H9 (cell line): ENCODE data around the gene GET4. TPM values are rescaled to one million over a fixed set of nuclear protein-coding genes. Genes with fewer than 3 reads are reported as not detected.
A peak's percentile ranks its signal among the peaks of the same experiment; 100 is the strongest.

Experiments
- DNase-seq: peaks from one replicate; pipeline ENCODE4 v3.0.0-alpha.2; 2017
- H2AFZ ChIP-seq: one replicate; pipeline ENCODE4 v1.6.1; 2013; ENCODE audit warnings: mild to moderate bottlenecking, low read length, control low read depth, moderate library complexity
- H2AK5ac ChIP-seq: 2 replicates; pipeline ENCODE4 v1.6.1; 2013; ENCODE audit warnings: low read length, control low read depth, mixed read lengths; ENCODE audit not compliant: insufficient read length
- H2BK120ac ChIP-seq: one replicate; pipeline ENCODE4 v1.6.1; 2013; ENCODE audit warnings: low read depth, mild to moderate bottlenecking, low read length, control low read depth, inconsistent platforms; ENCODE audit not compliant: poor library complexity, severe bottlenecking
- H2BK12ac ChIP-seq: 2 replicates; pipeline ENCODE4 v1.6.1; 2013; ENCODE audit warnings: low read length, control low read depth, mixed read lengths, low read depth; ENCODE audit not compliant: insufficient read length
- H2BK15ac ChIP-seq: 2 replicates; pipeline ENCODE4 v1.6.1; 2013; ENCODE audit warnings: low read depth, low read length, control low read depth
- H2BK20ac ChIP-seq: one replicate; pipeline ENCODE4 v1.6.1; 2013; ENCODE audit warnings: low read depth, mild to moderate bottlenecking, low read length, control low read depth, inconsistent platforms; ENCODE audit not compliant: poor library complexity, severe bottlenecking
- H2BK5ac ChIP-seq: 2 replicates; pipeline ENCODE4 v1.6.1; 2013; ENCODE audit warnings: low read length, control low read depth, mixed read lengths; ENCODE audit not compliant: insufficient read length
- H3K14ac ChIP-seq: 2 replicates; pipeline ENCODE4 v1.6.1; 2013; ENCODE audit warnings: low read length, control low read depth; ENCODE audit not compliant: insufficient read depth
- H3K18ac ChIP-seq: 2 replicates; pipeline ENCODE4 v1.6.1; 2013; ENCODE audit warnings: low read depth, mild to moderate bottlenecking, mixed read lengths, low read length, control low read depth; ENCODE audit not compliant: insufficient read length
- H3K23ac ChIP-seq: 2 replicates; pipeline ENCODE4 v1.6.1; 2013; ENCODE audit warnings: low read length, control low read depth, mixed read lengths, low read depth; ENCODE audit not compliant: insufficient read length
- H3K23me2 ChIP-seq: 2 replicates; pipeline ENCODE4 v1.6.1; 2013; ENCODE audit warnings: low read depth, mild to moderate bottlenecking, mixed read lengths, low read length, control low read depth; ENCODE audit not compliant: insufficient read length, poor library complexity, severe bottlenecking
- H3K27ac ChIP-seq: 2 replicates; pipeline ENCODE4 v1.5.1; 2013; ENCODE audit warnings: low read length, control low read depth, mixed read lengths, low read depth; ENCODE audit not compliant: insufficient read length
- H3K27me3 ChIP-seq: 2 replicates; pipeline ENCODE4 v1.6.1; 2013; ENCODE audit warnings: low read length, control low read depth, inconsistent platforms; ENCODE audit not compliant: insufficient read depth
- H3K4ac ChIP-seq: 2 replicates; pipeline ENCODE4 v1.6.1; 2013; ENCODE audit warnings: low read depth, mild to moderate bottlenecking, control low read depth, inconsistent platforms, low read length, moderate library complexity
- H3K4me1 ChIP-seq: 2 replicates; pipeline ENCODE4 v1.6.1; 2013; ENCODE audit warnings: low read length, control low read depth, inconsistent platforms; ENCODE audit not compliant: insufficient read depth
- H3K4me2 ChIP-seq: 2 replicates; pipeline ENCODE4 v1.6.1; 2013; ENCODE audit warnings: low read length, control low read depth, mixed read lengths; ENCODE audit not compliant: insufficient read length, insufficient read depth
- H3K56ac ChIP-seq: 2 replicates; pipeline ENCODE4 v1.6.1; 2013; ENCODE audit warnings: low read depth, mild to moderate bottlenecking, mixed read lengths, low read length, control low read depth; ENCODE audit not compliant: insufficient read length
- H3K79me1 ChIP-seq: 2 replicates; pipeline ENCODE4 v1.6.1; 2013; ENCODE audit warnings: low read depth, mild to moderate bottlenecking, moderate library complexity, low read length, control low read depth, inconsistent platforms; ENCODE audit not compliant: insufficient read depth, poor library complexity, severe bottlenecking
- H3K79me2 ChIP-seq: 2 replicates; pipeline ENCODE4 v1.6.1; 2013; ENCODE audit warnings: low read length, control low read depth, inconsistent platforms; ENCODE audit not compliant: insufficient read depth
- H3K9ac ChIP-seq: 2 replicates; pipeline ENCODE4 v1.6.1; 2013; ENCODE audit warnings: low read length, control low read depth, mixed read lengths; ENCODE audit not compliant: insufficient read length; ENCODE audit errors: extremely low read depth
- H3K9me3 ChIP-seq: one replicate; pipeline ENCODE4 v1.6.1; 2013; ENCODE audit warnings: low read depth, low read length, inconsistent platforms; ENCODE audit not compliant: control insufficient read depth
- H3T11ph ChIP-seq: one replicate; pipeline ENCODE4 v1.6.1; 2013; ENCODE audit warnings: mild to moderate bottlenecking, low read length, control low read depth, inconsistent platforms
- H4K20me1 ChIP-seq: one replicate; pipeline ENCODE4 v1.6.1; 2013; ENCODE audit not compliant: control insufficient read depth, insufficient read length, insufficient read depth
- H4K5ac ChIP-seq: 2 replicates; pipeline ENCODE4 v1.6.1; 2013; ENCODE audit warnings: low read depth, mild to moderate bottlenecking, mixed read lengths, low read length, control low read depth; ENCODE audit not compliant: insufficient read length
- H4K8ac ChIP-seq: replicated peaks from 2 replicates; pipeline ENCODE4 v1.6.1; 2013; ENCODE audit warnings: low read length, control low read depth, mixed read lengths, low read depth; ENCODE audit not compliant: insufficient read length
- H4K91ac ChIP-seq: 2 replicates; pipeline ENCODE4 v1.6.1; 2013; ENCODE audit warnings: low read depth, mild to moderate bottlenecking, moderate library complexity, mixed read lengths, low read length, control low read depth; ENCODE audit not compliant: insufficient read length
- H3K27ac Mint-ChIP-seq, 3 experiments: 2 replicates in 2 of 3; 3 replicates in 1 of 3; pipeline ENCODE4 v1.8.0; 2020 to 2021; ENCODE audit warnings: mixed read lengths in 3 of 3, mild to moderate bottlenecking in 1 of 3, moderate library complexity in 1 of 3
- H3K27me3 Mint-ChIP-seq: 2 replicates; pipeline ENCODE4 v1.8.0; 2021; ENCODE audit warnings: low read depth, mild to moderate bottlenecking, moderate library complexity, mixed read lengths
- H3K36me3 Mint-ChIP-seq, 3 experiments: 2 replicates in 2 of 3; 3 replicates in 1 of 3; pipeline ENCODE4 v1.8.0; 2020 to 2021; ENCODE audit warnings: low read depth in 3 of 3, mixed read lengths in 3 of 3; ENCODE audit not compliant: insufficient read depth in 1 of 3
- H3K4me1 Mint-ChIP-seq, 2 experiments: 2 replicates each; pipeline ENCODE4 v1.8.0; 2020; ENCODE audit warnings: mixed read lengths in 2 of 2
- H3K4me3 Mint-ChIP-seq, 2 experiments: 2 replicates in 1 of 2; 3 replicates in 1 of 2; pipeline ENCODE4 v1.8.0; 2020 to 2021; ENCODE audit warnings: mild to moderate bottlenecking in 2 of 2, mixed read lengths in 2 of 2, moderate library complexity in 1 of 2
- H3K9me3 Mint-ChIP-seq, 2 experiments: 2 replicates in 1 of 2; 3 replicates in 1 of 2; pipeline ENCODE4 v1.8.0; 2020; ENCODE audit warnings: mild to moderate bottlenecking in 2 of 2, mixed read lengths in 2 of 2, moderate library complexity in 1 of 2
- CTCF ChIP-seq: fragments of 200-600 bp; sonication (generic); conservative IDR thresholded peaks from 3 replicates; pipeline ENCODE4 v1.8.0; 2021; ENCODE audit warnings: antibody characterized with exemption, mild to moderate bottlenecking
- WGBS: extraction: QIAGEN DNeasy Blood & Tissue Kit; methylation state at CpG from one replicate; pipeline ENCODE4 v1.1.7; 2013; ENCODE audit warnings: missing lambda C conversion rate, low lambda C conversion rate, mixed read lengths; ENCODE audit not compliant: insufficient read length; ENCODE audit errors: extremely low coverage; 5-methylcytosine and 5-hydroxymethylcytosine counted together
- total RNA-seq: library from RNA; stranded (reverse); gene quantifications from 2 replicates; pipeline ENCODE4 v1.2.1, GENCODE V29; 2021

GET4 gene
- total RNA-seq, 1 experiment from 2014 or later = 70.2 TPM

DNA sequence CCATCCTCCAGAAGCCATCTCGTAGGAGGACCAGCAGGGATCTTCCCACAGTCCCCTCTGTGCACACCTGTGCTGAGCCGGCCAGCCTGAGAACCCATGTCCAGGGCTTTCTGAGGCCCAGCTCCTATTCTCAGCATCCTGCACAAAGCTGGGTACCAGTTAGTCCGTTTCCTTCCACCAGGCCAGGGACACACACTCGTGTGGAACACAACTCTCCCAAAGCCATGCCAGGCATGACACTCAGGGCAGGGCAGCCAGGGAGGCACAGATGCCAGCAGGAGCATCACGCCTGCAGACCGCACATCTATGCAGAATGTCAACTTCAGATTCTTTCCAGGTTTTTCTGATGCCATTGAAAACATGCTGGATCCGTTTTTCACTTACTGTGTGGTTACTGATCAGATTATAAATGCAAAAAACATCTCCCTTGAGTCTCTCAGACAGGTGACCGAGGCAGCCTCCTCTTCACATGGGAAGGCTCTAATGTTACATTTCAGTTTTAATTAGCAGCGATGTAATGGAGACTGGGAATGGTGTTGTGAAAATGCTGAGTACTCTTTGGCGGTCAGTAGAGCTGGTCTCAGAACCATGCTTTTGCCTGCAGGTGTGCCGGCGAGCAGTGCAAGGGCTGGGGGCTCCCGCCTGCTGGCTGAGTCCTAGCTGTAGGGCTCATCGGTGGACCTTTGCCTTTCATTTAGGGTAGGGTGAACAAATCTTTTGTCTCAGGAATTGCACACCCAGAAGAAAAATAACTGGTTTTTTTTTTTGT lies 47.4 kb upstream of the GET4 start:
- Histone ChIP-seq H4K5ac (no peak overlapping the region), H2BK5ac (no peak overlapping the region), H3K56ac (peak overlapping the region; percentile 67), H3K4me1 (peaks cover 12% of the 10 kb centered on the region), H2BK120ac (no peak overlapping the region), H4K8ac (no peak overlapping the region), H2BK15ac (no peak overlapping the region), H3K79me2 (peaks cover 52% of the 10 kb centered on the region; the same call in 1 of the 2 replicates), H2AK5ac (no peak overlapping the region), H3K14ac (no peak overlapping the region), H4K91ac (no peak overlapping the region), H3K4me2 (no peak overlapping the region), H3K18ac (no peak overlapping the region), H3K27me3 (no peaks in the 10 kb centered on the region), H3K23me2 (peaks cover 3% of the 10 kb centered on the region), H3K27ac (no peak overlapping the region), H3T11ph (no peak overlapping the region), H3K4ac (no peak overlapping the region), H2BK12ac (no peak overlapping the region), H3K23ac (no peak overlapping the region), H2BK20ac (no peak overlapping the region), H4K20me1 (no peaks in the 10 kb centered on the region), H3K9me3 (no peaks in the 10 kb centered on the region), H3K79me1 (peaks cover 14% of the 10 kb centered on the region), H2AFZ (no peak overlapping the region), H3K9ac (no peak overlapping the region)
- DNase-seq = no peak
- H3K27ac Mint-ChIP-seq = peak overlapping the region in 1 of 3 experiments; percentile 24; a peak in 1 of 7 replicates
- H3K4me3 Mint-ChIP-seq = no peak overlapping the region
- H3K9me3 Mint-ChIP-seq = no peaks in the 10 kb centered on the region
- no peaks in the 10 kb centered on the region for H3K27me3 Mint-ChIP-seq
- TF ChIP-seq CTCF = no peak
- peaks cover 54 to 55% of the 10 kb centered on the region in 2 experiments for H3K4me1 Mint-ChIP-seq
- H3K36me3 Mint-ChIP-seq = peaks cover 11 to 34% (median 18%) of the 10 kb centered on the region in 3 experiments
- WGBS = no CpG with 5 or more reads among the region's 14 CpGs
